ENCODE measurements around the gene BTNL9.

- TF ChIP-seq TAF1 (IDR thresholded peaks at IDR 0.05; ENCODE audit: borderline replicate concordance, low read depth, low read length) (no peak), ZBTB33 (IDR thresholded peaks at IDR 0.05; ENCODE audit: borderline replicate concordance, low read depth) (no peak), POLR2AphosphoS5 (IDR thresholded peaks at IDR 0.05; ENCODE audit: low read depth, low read length) (no peak), GABPA (IDR thresholded peaks at IDR 0.05; ENCODE audit: low read depth) (no peak), CTCF (IDR thresholded peaks at IDR 0.05) (no peak), FOXJ3 (CRISPR knock-in tag; IDR thresholded peaks at IDR 0.05) (no peak), RFX5 (IDR thresholded peaks at IDR 0.05; ENCODE audit: low read length) (no peak)
These were observed 9.9 kb downstream of the BTNL9 start for GRCh38 chr5:181050016-181050415.

Data from SK-N-SH (cell line).